Skeletal muscle tissue (tissue), 4 donors: ENCODE results near the gene FLT3LG. TPM values are rescaled to one million over a fixed set of nuclear protein-coding genes. Genes with fewer than 3 reads are reported as not detected.

ENCODE experiments used
- H3K27ac ChIP-seq: one replicate; pipeline ENCODE4 v1.7.0; 2013; ENCODE audit warnings: mild to moderate bottlenecking, low read depth, low read length, inconsistent platforms
- H3K27me3 ChIP-seq, 3 donors: one replicate each; pipeline ENCODE4 v1.7.0; 2013; ENCODE audit warnings: low read length in 3 of 3; ENCODE audit not compliant: control insufficient read depth in 3 of 3, insufficient read depth in 3 of 3
- H3K36me3 ChIP-seq, 3 donors: one replicate each; pipeline ENCODE4 v1.7.0; 2013; ENCODE audit warnings: low read length in 3 of 3; ENCODE audit not compliant: control insufficient read depth in 3 of 3, insufficient read depth in 3 of 3
- H3K4me1 ChIP-seq, 3 donors: one replicate each; pipeline ENCODE4 v1.7.0; 2013; ENCODE audit warnings: low read length in 3 of 3, mild to moderate bottlenecking in 3 of 3; ENCODE audit not compliant: control insufficient read depth in 3 of 3, insufficient read depth in 3 of 3
- H3K4me3 ChIP-seq, 3 donors: one replicate each; pipeline ENCODE4 v1.7.0; 2013; ENCODE audit warnings: low read length in 3 of 3
- H3K9ac ChIP-seq, 3 donors: one replicate each; pipeline ENCODE4 v1.7.0; 2013; ENCODE audit warnings: low read length in 3 of 3, mild to moderate bottlenecking in 3 of 3, moderate library complexity in 2 of 3, low read depth in 1 of 3
- H3K9me3 ChIP-seq, 3 donors: one replicate each; pipeline ENCODE4 v1.7.0; 2013; ENCODE audit warnings: low read length in 3 of 3; ENCODE audit not compliant: control insufficient read depth in 3 of 3
- total RNA-seq: library from RNA; depleted of rRNA; stranded (reverse); fragments of >200 nt; gene quantifications from one replicate; pipeline ENCODE4 v1.2.3, GENCODE V29; 2014
- donor health status: Osteomylitis.

Gene FLT3LG, protein sequence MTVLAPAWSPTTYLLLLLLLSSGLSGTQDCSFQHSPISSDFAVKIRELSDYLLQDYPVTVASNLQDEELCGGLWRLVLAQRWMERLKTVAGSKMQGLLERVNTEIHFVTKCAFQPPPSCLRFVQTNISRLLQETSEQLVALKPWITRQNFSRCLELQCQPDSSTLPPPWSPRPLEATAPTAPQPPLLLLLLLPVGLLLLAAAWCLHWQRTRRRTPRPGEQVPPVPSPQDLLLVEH
- total RNA-seq: 0.52 TPM

DNA sequence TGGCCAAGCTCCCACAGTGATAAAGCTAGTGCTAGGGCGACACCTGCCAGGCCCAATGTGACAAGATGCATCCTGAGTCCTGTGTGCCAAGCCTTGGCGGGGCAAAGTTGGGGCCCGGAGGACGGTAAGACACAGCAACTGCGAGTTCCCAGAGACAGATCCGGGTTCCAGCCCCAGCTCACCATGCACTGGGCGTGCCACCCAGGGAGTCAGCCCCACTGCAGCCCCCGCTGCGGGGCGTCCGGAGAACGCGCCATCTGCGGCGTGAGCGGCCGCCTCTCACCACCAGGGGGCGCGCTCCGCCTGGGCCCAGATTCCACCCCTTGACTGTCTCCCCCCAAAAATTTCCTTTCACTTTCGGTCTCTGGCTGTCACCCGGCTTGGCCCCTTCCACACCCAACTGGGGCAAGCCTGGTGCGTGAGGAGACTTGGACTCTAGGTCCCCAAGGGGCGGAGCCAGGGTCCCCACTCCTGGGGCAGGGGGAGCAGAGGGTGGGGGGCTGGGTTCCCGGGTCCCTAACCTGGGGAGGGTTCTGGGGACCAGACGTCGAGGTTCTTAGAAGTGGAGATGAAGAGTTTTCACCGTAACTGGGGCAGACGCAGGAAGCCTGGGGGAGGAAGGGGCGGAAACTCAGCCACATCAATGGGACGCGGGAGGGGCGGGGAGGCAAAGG lies at the start of gene FLT3LG:
Gene FLT3LG, plus strand, starts transcription at position 348 of the 674 bp plus-strand sequence. CDS start 425 bp downstream, outside the sequence.
- H3K4me1 ChIP-seq: peaks cover 17 to 21% (median 21%) of the 10 kb centered on the region in 3 donors
- peak within 1 kb of the TSS; percentile 74 to 84 (median 81) for H3K9ac ChIP-seq
- peak within 1 kb of the TSS; percentile 71 for H3K27ac ChIP-seq
- H3K36me3 ChIP-seq: no peaks in the 10 kb centered on the region
- H3K27me3 ChIP-seq: no peaks in the 10 kb centered on the region
- peak within 1 kb of the TSS; percentile 74 to 83 (median 78) for H3K4me3 ChIP-seq
- no peaks in the 10 kb centered on the region for H3K9me3 ChIP-seq

GRCh38 chr19:49425178-49425577 lies 48.8 kb upstream of the FLT3LG start, which contains the start of gene GFY:
TSS of gene GFY (plus strand) at chr19:49425388. CDS start at chr19:49426431, 1,043 bp downstream.
- Histone ChIP-seq H3K27me3 (peaks cover 79 to 91% (median 89%) of the 10 kb centered on the region in 3 donors), H3K27ac (no peak within 1 kb of the TSS), H3K4me1 (peaks cover 18 to 21% (median 19%) of the 10 kb centered on the region in 3 donors)

GRCh38 chr19:49425922-49426592 lies 48.0 kb upstream of the FLT3LG start:
- peaks cover 18 to 21% (median 19%) of the 10 kb centered on the region in 3 donors for H3K4me1 ChIP-seq
- H3K4me3 ChIP-seq: no peak overlapping the region
- H3K27me3 ChIP-seq: peaks cover 78 to 91% (median 89%) of the 10 kb centered on the region in 3 donors
- H3K9ac ChIP-seq: no peak overlapping the region
- no peaks in the 10 kb centered on the region for H3K9me3 ChIP-seq
- no peaks in the 10 kb centered on the region for H3K36me3 ChIP-seq
- H3K27ac ChIP-seq: no peak overlapping the region

More at GRCh38 chr19:49425178-49425577, 48.8 kb upstream of the FLT3LG start, which contains the start of gene GFY:
- Histone ChIP-seq H3K36me3 (no peaks in the 10 kb centered on the region), H3K9ac (no peak within 1 kb of the TSS), H3K4me3 (no peak within 1 kb of the TSS), H3K9me3 (no peaks in the 10 kb centered on the region)

GRCh38 chr19:49427339-49427738 lies 46.7 kb upstream of the FLT3LG start:
- Histone ChIP-seq H3K4me1 (peaks cover 10 to 17% (median 16%) of the 10 kb centered on the region in 3 donors), H3K4me3 (no peak overlapping the region), H3K9me3 (no peaks in the 10 kb centered on the region), H3K36me3 (no peaks in the 10 kb centered on the region), H3K27ac (no peak overlapping the region), H3K9ac (no peak overlapping the region), H3K27me3 (peaks cover 81 to 92% (median 92%) of the 10 kb centered on the region in 3 donors)

- H3K27ac ChIP-seq: no peak overlapping the region
- peak overlapping the region in 1 of 3 donors; percentile 29 for H3K4me3 ChIP-seq
- no peak overlapping the region for H3K9ac ChIP-seq
- peaks cover 3 to 11% (median 9%) of the 10 kb centered on the region in 3 donors for H3K4me1 ChIP-seq
- H3K27me3 ChIP-seq: peaks cover 81 to 92% (median 92%) of the 10 kb centered on the region in 3 donors
- H3K9me3 ChIP-seq: no peaks in the 10 kb centered on the region
- no peaks in the 10 kb centered on the region for H3K36me3 ChIP-seq
These were observed 46.0 kb upstream of the FLT3LG start for GRCh38 chr19:49427855-49428546.

DNA sequence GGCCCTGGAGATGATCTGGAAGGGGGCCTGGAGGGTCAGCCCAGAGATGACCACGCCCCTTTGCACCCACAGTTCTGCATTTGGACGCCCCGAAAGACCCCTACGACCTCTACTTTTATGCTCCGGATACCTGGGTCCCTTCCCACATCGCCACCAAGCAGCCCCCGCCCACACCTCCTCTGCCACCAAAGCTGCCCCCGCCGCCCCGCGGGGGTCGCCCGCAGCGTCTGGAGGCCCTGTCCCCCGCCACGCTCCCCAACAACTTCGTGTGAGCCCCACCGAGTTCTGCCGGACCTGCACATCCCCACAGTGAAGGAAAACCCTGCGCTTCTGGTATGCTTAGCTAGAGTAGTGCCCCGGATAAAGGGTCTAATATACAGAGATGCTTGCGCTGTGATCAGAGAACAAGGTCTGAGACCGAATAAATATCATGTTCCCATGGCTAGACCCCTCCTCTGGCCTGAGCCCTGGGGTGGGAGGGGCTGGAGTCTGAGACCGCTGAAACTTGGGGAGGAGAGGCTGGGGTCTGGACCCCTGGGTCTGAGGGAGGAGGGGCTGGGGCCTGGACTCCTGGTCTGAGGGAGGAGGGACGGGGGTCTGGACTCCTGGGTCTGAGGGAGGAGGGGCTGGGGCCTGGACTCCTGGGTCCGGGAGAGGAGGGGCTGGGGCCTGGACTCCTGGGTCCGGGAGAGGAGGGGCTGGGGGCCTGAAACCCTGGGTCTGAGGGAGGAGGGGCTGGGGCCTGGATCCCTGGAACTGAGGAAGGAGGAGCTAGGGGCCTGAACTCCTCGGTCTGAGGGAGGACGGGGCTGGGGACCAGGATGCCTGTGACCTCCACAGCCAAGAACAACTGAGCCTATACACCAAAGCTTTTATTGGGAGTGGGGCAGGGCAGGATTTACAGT lies 45.2 kb upstream of the FLT3LG start:
- H3K36me3 ChIP-seq: peaks cover 0 to 2% (median 0%) of the 10 kb centered on the region in 3 donors

GRCh38 chr19:49430172-49430677 lies 43.8 kb upstream of the FLT3LG start:
- Histone ChIP-seq H3K36me3 (peaks cover 0 to 2% (median 0%) of the 10 kb centered on the region in 3 donors), H3K4me3 (no peak overlapping the region), H3K9me3 (no peaks in the 10 kb centered on the region), H3K27me3 (peaks cover 82 to 93% (median 92%) of the 10 kb centered on the region in 3 donors), H3K9ac (no peak overlapping the region), H3K4me1 (peaks cover 0 to 4% (median 0%) of the 10 kb centered on the region in 3 donors), H3K27ac (no peak overlapping the region)

More for the DNA sequence above, 45.2 kb upstream of the FLT3LG start:
- H3K27ac ChIP-seq: no peak overlapping the region
- no peak overlapping the region for H3K9ac ChIP-seq
- no peak overlapping the region for H3K4me3 ChIP-seq
- peaks cover 0 to 6% (median 2%) of the 10 kb centered on the region in 3 donors for H3K4me1 ChIP-seq
- peaks cover 81 to 92% (median 92%) of the 10 kb centered on the region in 3 donors for H3K27me3 ChIP-seq
- no peaks in the 10 kb centered on the region for H3K9me3 ChIP-seq

DNA sequence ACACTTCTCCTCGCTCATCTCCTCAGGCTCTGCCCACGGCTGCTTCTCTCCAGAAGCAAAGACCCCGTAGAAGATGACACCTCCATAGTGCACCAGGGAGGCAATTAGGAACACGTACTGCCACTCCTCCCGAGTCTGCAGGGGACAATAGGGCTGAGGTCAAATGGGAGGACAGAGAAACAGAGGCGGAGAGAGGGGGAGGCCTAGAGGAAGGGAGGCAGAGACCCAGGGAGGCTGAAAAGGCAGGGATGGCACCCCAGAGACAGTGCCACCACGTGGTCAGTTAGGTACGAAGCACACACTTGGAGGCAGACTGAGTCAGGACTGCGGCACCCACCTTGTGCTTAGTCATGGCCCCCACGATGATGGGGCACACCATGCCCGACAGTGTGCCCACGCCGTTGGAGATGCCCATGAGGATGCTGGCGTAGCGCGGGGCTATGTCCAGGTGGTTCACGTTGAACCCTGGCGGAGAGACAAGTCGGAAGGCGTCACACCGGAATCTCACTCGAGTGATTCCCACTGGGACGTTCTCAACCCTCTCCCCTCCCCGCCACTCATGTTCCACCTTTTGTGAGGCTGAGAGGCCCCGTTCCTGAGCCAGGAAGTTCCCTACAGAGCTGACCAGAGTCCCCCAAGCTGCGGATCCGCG lies 43.2 kb upstream of the FLT3LG start:
- H3K27ac ChIP-seq: no peak overlapping the region
- peaks cover 0 to 2% (median 0%) of the 10 kb centered on the region in 3 donors for H3K36me3 ChIP-seq
- no peaks in the 10 kb centered on the region for H3K9me3 ChIP-seq
- H3K4me3 ChIP-seq: no peak overlapping the region
- H3K27me3 ChIP-seq: peaks cover 82 to 93% (median 90%) of the 10 kb centered on the region in 3 donors
- no peak overlapping the region for H3K9ac ChIP-seq
- peaks cover 0 to 4% (median 0%) of the 10 kb centered on the region in 3 donors for H3K4me1 ChIP-seq
